Ecto neural progenitor cell (in vitro differentiated cells): ENCODE measurements around the gene PRIM2.
"Not testable (repeated sequence)": the region's sequence is repeated elsewhere in the genome, so short reads cannot be mapped to it uniquely, and the experiment has no call there.

ENCODE experiments used
- DNase-seq: peaks from one replicate; pipeline ENCODE4 v3.0.0-alpha.2; 2018; ENCODE audit warnings: low spot score

Gene PRIM2

GRCh38 chr6:57365076-57365583, 47.7 kb downstream of the PRIM2 start:
- not testable (repeated sequence) for DNase-seq

DNA sequence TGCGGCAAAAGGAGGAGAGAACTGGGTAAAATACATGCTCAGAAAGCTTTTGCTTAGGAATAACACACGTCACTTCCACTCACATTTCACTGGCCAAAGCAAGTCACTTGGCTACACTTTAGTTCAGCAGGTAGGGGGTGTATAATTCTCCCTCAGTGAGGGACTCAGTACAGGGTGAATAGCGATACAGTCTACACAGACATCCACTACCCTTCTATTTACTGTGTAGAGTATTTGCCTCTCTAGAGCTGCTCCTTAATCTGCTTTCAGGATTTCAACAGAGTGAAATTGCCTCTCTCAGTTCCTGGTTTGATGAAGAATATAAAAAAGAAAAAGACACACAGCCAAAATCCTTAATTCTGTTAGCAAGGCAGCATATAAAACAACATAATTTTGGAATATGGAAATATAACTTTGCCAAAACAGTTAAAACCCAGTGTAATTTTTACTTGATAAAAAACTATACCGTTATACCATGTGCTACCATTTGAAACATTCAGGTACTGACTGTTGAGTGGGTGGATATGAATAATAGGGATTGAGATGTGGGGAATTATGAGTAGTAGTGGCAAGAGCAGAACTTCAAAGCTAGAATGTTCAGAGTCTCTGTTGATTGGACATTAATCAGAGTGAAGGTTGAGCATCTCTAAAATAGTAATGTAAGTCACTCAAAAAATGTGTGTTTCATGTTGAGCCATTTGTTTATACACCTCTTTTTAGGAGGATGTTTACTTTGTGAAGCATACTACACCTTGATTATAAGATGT, 51.7 kb downstream of the PRIM2 start:
- not testable (repeated sequence) for DNase-seq

- DNase-seq: not testable (repeated sequence)
Measured at GRCh38 chr6:57371779-57372178, 54.3 kb downstream of the PRIM2 start.

GRCh38 chr6:57374764-57375163, 57.3 kb downstream of the PRIM2 start:
- DNase-seq: not testable (repeated sequence)

- DNase-seq: not testable (repeated sequence)
Measured at GRCh38 chr6:57376083-57376482, 58.7 kb downstream of the PRIM2 start.

GRCh38 chr6:57389038-57389592, 71.7 kb downstream of the PRIM2 start:
- not testable (repeated sequence) for DNase-seq

DNA sequence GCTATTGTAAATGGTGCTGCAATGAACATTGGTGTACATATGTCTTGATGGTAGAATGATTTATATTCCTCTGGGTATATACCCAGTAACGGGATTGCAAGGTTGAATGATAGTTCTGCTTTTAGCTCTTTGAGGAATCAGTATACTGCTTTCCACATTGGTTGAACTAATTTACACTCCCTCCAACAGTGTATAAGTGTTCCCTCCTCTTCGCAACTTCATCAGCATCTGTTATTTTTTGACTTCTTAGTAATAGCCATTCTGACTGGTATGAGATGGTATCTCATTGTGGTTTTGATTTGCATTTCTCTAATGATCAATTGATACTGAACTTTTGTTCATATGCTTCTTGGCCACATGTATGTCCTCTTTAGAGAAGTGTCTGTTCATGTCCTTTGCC, 73.4 kb downstream of the PRIM2 start:
- not testable (repeated sequence) for DNase-seq

DNA sequence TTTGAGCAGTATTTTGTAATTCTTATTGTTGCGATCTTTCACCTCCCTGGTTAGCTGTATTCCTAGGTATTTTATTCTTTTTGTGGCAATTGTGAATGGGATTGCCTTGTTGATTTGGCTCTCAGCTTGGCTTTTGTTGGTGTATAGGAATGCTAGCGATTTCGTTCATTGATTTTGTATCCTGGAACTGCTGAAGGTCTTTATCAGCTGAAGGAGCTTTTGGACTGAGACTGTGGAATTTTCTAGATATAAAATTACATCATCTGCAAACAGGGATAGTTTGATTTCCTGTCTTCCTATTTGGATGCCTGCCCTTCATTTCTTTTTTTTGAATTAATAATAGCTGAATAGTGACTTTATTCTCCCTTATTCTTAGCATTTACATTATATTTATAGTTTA, 74.6 kb downstream of the PRIM2 start:
- DNase-seq: not testable (repeated sequence)

- DNase-seq: not testable (repeated sequence)
Measured at GRCh38 chr6:57419341-57419740, 101.9 kb downstream of the PRIM2 start.

DNA sequence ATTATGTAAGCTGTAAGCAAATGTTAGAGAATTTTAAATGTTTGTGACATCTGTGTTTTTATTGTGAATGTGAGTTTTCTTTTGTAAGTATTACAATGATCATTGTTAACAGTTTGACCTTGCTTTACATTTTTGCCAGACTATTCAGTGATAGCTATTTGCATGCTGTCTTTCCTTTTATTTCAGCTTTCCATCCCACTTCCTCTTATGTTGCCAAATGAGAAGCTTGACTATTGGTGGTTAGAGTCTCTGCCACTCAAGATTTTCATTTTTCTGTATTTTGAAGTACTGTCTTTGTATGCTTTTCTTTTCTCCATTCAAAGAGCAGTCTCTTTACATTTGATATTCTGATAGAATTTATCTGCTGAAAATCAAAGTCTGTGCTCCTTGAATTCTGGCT, 104.1 kb downstream of the PRIM2 start:
- DNase-seq: no peak

- no peak for DNase-seq
Measured at GRCh38 chr6:57423468-57423867, 106.0 kb downstream of the PRIM2 start.

DNA sequence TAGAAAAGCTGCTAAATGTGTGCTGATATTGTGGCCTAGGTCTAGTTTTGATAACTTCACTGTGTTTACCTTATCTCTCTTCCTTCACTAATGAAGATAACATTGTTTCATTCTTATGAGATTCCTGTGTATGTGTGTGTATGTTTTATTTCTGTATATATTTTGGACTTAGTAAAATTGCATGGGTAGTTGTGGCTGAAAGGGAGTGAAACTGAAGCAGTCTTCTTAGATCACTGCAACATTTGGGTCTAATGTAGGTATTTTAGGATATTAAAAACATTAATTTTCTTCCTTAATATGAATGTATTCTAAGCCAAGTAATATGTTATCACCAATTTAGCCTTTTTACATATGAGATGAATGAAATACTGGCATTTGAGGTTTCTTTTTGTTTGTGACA, 114.3 kb downstream of the PRIM2 start:
- not testable (repeated sequence) for DNase-seq

GRCh38 chr6:57432157-57432556, 114.7 kb downstream of the PRIM2 start:
- DNase-seq: no peak

GRCh38 chr6:57432919-57433684, 115.7 kb downstream of the PRIM2 start:
- DNase-seq: no peak

GRCh38 chr6:57433790-57434189, 116.4 kb downstream of the PRIM2 start:
- not testable (repeated sequence) for DNase-seq

DNA sequence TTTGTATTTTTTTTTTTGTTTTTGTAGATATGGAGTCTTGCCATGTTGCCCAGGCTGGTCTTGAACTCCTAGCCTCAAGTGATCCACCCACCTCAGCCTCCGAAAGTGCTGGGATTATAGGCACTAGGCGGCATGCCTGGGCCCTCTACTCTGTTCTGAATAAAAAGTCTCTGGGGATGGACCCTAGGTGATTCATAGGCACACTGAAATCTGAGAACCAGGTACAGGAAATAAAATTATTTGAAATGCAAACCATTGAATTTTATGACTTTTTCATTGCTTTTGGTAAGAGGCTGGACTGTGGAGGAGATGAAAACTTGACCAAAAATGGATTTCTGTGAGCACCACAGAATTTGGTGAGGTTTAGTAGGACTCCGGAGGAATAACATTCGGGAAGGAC, 117.5 kb downstream of the PRIM2 start:
- DNase-seq: no peak

GRCh38 chr6:57435475-57436160, 118.2 kb downstream of the PRIM2 start:
- no peak for DNase-seq

DNA sequence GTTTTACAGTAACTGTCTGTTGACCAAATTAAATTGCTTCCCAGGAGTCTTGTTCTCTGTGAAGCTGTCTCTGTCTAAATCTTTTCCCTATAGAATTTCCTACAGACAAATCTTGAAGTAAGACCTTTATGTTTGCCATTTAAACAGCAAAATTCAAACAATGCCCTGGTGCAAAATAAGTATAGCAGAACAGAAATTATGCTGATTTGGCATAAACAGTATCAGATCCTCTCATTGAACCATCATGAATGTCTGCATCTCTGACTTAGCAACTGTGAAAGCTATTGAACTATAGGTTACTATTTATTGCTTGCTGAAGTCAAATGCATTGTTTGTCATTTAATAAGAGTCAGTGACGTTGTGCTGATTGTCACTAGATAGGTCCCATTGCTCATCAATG, 123.3 kb downstream of the PRIM2 start:
- DNase-seq: not testable (repeated sequence)

DNA sequence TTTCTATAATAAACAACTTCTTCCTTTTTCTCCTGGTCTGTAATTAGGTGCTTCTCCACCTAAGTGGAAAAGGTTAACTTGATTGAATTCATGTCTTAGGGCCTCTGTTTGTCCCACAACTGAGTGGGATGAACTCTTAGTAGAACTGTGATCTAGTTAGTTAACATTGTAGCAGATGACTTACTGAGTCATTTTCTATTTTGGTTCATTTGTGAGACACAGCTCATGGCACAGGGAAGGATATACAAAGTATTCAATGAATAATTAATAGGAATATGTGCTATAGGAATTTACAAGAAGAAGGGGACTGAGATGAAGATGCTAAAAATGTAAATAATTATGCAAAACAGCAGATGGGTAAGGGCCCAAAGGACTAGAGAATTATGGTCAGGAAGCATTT, 124.7 kb downstream of the PRIM2 start:
- DNase-seq: not testable (repeated sequence)

DNA sequence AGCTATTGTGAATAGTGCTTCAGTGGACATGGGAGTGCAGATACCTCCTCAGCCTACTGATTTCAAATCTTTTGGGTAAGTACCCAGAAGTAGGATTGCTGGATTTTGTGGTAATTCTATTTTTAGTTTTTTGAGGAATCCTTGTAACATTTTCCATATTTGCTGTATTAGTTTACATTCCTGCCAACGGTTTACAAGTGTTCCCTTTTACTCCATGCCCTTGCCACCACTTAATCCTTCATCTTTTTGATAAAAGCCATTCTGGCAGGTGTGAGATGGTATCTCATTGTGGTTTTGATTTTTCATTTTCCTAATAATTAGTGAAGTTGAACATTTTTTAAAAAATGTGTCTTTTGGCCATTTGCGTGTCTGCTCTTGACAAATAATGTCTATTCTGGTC, 125.8 kb downstream of the PRIM2 start:
- not testable (repeated sequence) for DNase-seq

DNA sequence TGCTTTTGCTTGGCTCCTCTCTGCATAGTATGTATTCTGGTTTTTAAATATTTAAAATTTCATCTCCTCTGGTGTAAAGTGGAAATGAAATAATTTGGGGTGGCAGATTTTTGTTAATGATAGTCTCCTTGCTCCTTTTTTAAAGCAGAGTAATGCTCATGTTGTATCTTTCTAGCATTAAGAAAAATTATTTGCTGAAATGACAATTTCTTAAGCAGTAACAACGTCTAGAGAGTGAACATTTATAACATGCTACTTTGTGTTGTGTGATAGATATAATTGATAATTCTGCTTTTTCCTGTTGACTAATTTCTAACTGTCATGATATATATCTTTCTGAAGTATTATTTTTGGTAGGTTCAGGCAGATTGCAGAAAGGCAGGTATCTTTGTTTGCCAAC, 127.4 kb downstream of the PRIM2 start:
- DNase-seq: not testable (repeated sequence)

DNA sequence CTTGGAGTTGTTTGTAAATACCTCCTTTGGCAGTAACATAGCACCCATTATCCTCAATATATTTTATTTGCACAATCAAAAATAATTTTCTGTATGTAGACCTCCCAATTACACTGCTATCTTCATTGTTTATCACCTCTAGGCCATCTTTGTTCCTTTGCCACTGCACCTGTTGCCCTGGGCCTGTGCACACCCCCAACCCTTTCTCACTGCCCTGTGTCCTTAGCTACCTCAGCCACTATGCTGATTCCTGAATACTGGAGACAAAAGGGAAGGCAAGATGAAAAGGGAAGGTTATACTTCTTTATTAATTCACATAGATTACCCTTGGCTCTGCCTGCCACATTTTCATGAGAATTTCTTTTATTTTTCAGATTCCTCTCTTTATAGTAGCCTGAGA, 127.9 kb downstream of the PRIM2 start:
- not testable (repeated sequence) for DNase-seq
